Stimulated activated CD8-positive, alpha-beta memory T cell treated with anti-CD3 and anti-CD28 coated beads, Interleukin-12 subunit alpha, Interleukin-12 subunit beta, amount 100 ng/mL, for 24 hours (primary cell): ENCODE results near the gene MSMB.
"Not testable (repeated sequence)": the region's sequence is repeated elsewhere in the genome, so short reads cannot be mapped to it uniquely, and the experiment has no call there.

Experiments
- DNase-seq: peaks from one replicate; pipeline ENCODE4 v3.0.0-alpha.2; 2020; ENCODE audit errors: extremely low read depth

MSMB gene

DNA sequence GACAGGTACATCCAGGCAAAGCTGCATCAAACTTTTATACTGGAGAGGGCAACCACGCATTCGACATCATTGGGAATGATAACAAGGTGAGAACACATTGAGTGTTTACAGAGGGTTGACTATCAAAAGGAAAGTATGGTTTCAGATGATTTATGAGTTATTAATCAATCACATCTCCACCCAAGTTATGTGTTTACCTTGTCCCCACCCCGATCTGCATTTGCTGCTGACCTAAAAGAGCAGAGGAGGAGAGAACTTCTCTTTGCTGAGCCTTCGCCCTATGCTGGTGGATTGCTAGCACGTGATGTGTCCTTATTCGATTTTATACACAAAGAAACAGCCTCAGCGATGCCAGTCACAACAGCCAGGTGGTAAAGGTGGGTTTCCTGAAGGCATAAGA lies at the start of gene MSMB:
TSS of gene MSMB (minus strand) at position 9 of the 400 bp plus-strand sequence. CDS start 32 bp downstream, outside the sequence.
- DNase-seq, result no peak

DNA sequence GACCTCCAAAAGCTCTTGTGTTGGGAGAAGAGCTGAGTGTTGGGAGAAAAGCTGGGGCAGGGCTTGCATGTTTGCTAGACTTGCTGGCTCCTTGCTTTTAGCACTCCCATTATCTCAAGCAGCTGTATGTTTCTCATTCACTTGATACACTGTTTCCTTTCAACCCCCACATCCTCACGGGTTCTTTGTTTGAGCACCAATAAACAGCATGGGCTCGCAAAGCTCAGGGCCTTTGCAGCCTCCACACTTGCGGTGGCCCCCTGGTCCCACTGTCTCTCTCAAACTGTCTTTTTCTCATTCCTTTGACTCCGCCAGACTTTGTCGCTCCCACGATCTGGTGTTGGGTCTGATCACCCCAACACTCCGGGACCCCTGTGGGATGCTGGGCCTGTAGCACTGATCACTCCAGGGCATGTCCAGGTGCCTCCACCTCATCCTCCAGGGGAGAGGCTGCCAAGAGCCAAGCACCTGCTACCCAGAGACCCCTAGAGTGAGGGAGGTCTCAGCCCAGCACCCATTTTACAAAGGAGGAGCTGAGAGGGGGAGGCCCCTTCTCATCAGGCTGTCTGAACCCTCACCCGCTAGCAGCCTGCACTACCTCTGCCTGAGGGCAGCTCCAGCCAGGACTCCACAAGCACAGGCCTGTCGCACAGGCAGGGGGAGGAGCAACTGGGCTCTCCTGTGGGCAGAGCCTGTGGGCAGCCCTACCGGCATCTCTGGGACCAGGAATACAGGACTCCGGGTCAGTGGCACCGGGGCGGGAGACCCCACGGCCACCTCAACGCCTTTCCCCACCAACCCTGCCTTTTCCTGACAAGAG lies 49.1 kb upstream of the MSMB start:
- DNase-seq, result no peak

GRCh38 chr10:46094197-46094500 lies 48.1 kb upstream of the MSMB start:
- no peak for DNase-seq

GRCh38 chr10:46093316-46094196 lies 47.5 kb upstream of the MSMB start:
- DNase-seq, result not testable (repeated sequence)

DNA sequence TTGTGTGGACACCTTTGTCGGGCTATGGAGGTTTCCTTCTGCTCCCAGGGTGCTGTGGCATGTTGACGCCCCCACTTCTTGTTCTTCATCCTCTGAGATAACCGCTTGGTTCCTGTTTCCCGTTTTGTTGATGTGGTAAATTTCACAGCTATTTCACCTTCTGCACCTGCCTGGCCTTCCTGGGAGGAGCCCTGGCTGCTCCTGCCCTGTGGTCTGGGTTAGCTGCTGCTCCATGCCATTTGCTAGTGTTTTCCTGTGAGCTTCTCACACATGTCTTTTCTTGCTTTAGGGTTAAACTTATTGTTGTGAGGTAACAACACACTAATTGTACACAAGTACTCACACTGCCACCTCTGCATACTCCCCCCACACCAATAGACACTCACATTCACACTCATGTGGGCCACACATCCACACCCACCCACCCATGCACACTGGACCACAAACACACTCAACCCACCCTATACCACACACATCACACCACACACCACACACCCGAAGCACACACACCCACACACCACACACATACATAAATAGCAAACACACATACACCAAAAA lies 46.5 kb upstream of the MSMB start:
- DNase-seq, result no peak

GRCh38 chr10:46091828-46092523 lies 45.9 kb upstream of the MSMB start:
- DNase-seq, result no peak

DNA sequence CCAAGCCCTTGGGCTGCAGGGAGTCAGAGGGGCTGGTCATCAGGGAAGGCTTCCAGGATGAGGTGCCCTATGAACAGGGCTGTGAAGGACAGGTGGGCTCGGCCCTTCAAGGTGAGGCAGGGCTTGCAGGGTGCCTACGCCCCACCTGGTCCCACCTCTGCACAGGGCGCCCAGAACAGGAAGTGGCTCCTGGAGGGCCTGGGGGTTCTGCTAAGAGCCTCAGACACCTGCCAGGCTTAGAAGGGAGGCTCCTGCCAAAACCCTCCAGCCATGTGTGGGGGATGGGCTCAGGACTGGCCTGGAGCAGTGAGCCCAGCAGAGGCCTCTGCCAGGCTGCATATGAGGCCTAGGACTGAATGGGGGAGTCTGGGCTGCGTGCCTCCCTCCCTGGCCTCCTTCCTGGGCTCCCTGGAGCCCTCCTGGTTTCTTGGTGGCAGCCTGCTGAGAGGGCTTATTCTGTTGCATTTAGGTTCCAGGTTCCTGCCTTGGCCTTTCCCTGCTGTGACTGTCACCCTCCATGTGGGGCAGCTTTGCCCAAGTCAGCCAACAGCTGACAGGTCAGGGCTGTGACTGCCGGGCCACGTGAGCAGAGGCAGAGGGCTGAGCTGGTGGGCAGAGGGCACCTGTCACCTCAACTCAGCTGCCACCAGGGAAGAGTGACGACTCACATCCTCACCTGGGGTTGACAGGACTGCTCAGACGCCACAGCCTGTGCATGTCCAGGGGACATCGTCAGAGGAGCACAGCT lies 45.2 kb upstream of the MSMB start:
- no peak for DNase-seq

DNA sequence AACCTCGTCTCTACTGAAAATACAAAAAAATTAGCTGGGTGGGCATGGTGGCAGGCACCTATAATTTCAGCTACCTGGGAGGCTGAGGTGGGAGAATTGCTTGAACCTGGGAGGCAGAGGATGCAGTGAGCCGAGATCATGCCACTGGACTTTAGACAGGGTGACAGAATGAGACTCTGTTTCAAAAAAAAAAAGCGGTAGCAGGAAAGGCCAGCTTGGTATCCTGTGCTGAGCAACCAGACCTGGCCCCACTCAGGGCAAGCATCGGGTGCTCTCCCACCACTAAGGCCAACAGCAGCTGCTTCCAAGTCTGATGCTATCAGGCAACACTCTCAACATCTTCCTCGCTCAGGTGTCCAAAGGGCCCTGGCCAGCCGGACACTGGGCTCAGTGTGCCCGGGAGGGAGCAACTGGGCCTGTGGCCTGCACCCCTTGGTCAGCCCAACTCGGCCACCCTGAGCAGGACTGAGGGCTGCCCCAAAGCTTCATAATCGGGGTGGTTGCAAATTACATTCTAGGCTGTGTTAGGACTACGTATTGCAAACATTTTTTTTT lies 44.3 kb upstream of the MSMB start:
- no peak for DNase-seq

DNA sequence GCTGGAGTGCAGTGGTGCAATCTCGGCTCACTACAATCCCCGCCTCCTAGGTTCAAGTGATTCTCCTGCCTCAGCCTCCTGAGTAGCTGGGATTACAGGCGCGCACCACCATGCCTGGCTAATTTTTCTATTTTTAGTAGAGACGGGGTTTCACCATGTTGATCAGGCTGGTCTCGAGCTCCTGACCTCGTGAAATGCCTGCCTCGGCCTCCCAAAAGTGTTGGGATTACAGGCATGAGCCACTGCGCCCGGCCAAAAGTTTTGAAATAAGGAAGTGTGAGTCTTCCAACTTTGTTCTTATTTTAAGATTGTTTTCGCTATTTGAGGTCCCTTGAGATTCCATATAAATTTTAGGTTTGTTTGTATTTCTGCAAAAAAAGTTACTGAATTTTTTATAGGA lies 41.3 kb upstream of the MSMB start:
- not testable (repeated sequence) for DNase-seq

- no peak for DNase-seq
Measured at GRCh38 chr10:46084321-46085165, 38.5 kb upstream of the MSMB start.

GRCh38 chr10:46080886-46081285 lies 34.8 kb upstream of the MSMB start:
- DNase-seq, result no peak

DNA sequence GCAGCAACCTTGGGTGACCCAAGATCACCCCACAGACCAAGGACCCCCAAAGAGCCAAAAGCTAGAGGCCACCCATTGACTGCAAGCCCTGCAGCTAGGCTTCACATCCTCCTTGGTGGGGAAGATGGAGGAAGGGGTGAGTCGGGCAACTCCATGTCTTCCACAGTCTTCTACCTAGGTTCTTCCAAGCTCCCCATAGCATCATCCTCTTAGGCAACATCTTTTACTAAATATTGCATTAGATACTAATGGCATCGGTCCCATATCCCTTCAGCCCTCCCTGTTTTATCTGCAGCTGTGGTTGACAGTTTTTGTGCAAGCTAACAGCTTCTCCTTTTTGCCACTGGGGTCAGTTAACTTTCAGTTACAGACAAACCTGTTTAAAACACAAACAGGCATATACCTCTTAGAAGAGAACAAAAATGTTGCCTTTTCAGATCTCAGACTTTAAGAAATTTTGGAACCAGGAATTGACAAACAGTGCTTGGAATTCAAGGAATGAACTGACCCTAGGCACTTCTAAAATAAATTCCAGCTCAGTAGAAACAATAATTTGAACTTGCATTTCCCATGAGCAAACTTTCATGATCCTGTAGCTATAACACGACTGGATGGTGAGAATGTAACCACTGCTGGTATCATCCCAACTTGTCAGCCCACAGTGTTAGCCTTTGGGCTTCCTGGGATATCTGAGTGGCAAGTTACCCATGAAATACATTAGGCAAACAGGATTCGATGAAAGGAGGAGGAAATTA lies 33.9 kb upstream of the MSMB start:
- no peak for DNase-seq

DNA sequence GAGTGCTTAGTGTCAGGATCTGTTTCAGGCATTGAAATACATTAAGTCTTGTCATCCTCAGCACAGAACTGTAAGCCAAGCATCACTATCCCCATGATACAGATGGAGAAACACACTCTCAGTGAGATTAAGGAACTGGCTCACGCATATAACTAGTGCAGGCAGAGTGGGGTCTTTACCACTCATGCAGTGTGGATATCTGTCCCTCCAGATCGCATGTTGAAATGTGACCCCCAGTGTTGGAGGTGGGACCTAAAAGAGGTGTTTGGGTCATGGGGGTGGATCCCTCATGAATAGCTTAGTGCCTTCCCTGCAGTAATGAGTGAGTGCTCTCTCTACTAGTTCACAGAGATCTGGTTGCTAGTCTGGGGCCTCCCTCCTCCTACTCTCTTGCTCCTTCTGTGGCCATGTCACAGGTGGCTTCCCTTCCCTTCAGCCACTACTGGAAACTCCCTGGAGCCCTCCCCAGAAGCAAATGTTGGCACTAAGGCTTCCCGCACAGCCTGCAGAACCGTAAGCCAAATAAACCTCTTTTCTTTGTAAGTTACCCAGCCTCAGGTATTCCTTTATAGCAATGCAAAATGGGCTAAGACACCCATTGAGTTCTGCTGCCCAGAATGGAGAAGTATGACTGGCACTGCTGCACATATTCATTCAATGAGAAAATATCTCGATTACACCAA lies 31.8 kb upstream of the MSMB start:
- no peak for DNase-seq

DNA sequence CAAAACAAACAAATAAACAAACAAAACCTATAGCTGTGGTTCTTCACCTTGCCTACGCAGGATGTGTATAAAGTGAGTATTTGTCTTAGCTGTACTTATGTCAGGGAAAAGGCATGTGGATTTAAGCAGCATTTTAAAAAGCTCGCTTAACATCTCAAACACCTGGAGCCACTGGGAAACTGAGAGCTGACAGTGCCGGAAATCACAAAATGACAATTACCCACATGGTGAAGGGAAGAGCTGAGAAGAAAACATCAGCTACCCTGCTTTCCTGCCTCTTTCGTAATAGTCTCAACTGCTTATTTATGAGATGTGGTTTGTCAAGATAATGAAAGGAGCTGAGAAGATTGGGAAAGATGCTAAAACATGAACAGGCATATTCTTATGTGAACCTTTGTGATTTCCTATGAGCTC lies 31.1 kb upstream of the MSMB start:
- no peak for DNase-seq

GRCh38 chr10:46075869-46076268 lies 29.8 kb upstream of the MSMB start:
- no peak for DNase-seq

- no peak for DNase-seq
Measured at GRCh38 chr10:46074196-46074946, 28.3 kb upstream of the MSMB start.

GRCh38 chr10:46073564-46073963 lies 27.5 kb upstream of the MSMB start:
- no peak for DNase-seq

- DNase-seq, result no peak
Measured at GRCh38 chr10:46070749-46071148, 24.7 kb upstream of the MSMB start.
